Skin of body (tissue), 2 donors: ENCODE results near the gene SNAP47. TPM values are rescaled to one million over a fixed set of nuclear protein-coding genes. Genes with fewer than 3 reads are reported as not detected.

ENCODE experiments used
- DNase-seq: peaks from one replicate; lab custom pipeline; 2025; lab: John Stamatoyannopoulos, UW
- total RNA-seq: library from RNA; depleted of rRNA; stranded (reverse); fragments of >200 nt; gene quantifications from one replicate; pipeline ENCODE4 v1.2.3, GENCODE V29; 2014

SNAP47 gene
- total RNA-seq, 1 donor from 2014 or later = 29.2 TPM

GRCh38 chr1:227795732-227796131, 60.5 kb downstream of the SNAP47 start:
- DNase-seq = no peak

GRCh38 chr1:227796359-227796915, 61.2 kb downstream of the SNAP47 start:
- no peak for DNase-seq

- DNase-seq = no peak
Observed at GRCh38 chr1:227797144-227797543, 61.9 kb downstream of the SNAP47 start.

- no peak for DNase-seq
Observed at GRCh38 chr1:227797625-227798024, 62.4 kb downstream of the SNAP47 start.

GRCh38 chr1:227798078-227798802, 63.0 kb downstream of the SNAP47 start:
- DNase-seq = no peak

- DNase-seq = no peak
Observed at GRCh38 chr1:227799756-227800155, 64.5 kb downstream of the SNAP47 start.

- no peak for DNase-seq
Observed at GRCh38 chr1:227803933-227804332, 68.7 kb downstream of the SNAP47 start.

GRCh38 chr1:227805606-227806197, 70.5 kb downstream of the SNAP47 start:
- no peak for DNase-seq

GRCh38 chr1:227808566-227808965, 73.3 kb downstream of the SNAP47 start:
- DNase-seq = no peak

- DNase-seq = no peak
Observed at GRCh38 chr1:227809026-227809425, 73.8 kb downstream of the SNAP47 start.

- no peak for DNase-seq
Observed at GRCh38 chr1:227813962-227814361, 78.7 kb downstream of the SNAP47 start.

- no peak for DNase-seq
Observed at GRCh38 chr1:227815468-227816409, 80.5 kb downstream of the SNAP47 start, which contains the start of gene PRSS38. PRSS38 (plus strand) TSS chr1:227815675; CDS start chr1:227815717, 42 bp downstream.

- no peak for DNase-seq
Observed at GRCh38 chr1:227816750-227817446, 81.7 kb downstream of the SNAP47 start.

- DNase-seq = no peak
Observed at GRCh38 chr1:227823537-227823936, 88.3 kb downstream of the SNAP47 start.

GRCh38 chr1:227824204-227824603, 89.0 kb downstream of the SNAP47 start:
- no peak for DNase-seq

GRCh38 chr1:227828786-227829185, 93.6 kb downstream of the SNAP47 start:
- no peak for DNase-seq

Other genes starting within 250 kb of the SNAP47 start
- gene ZNF678, start 171.9 kb upstream of the SNAP47 start, total RNA-seq = 27.2 TPM
- 13.1 TPM for gene JMJD4, start 133 bp upstream of the SNAP47 start, total RNA-seq
- gene PRSS38, start 80.2 kb downstream of the SNAP47 start, total RNA-seq = not detected
- 1.5 TPM for gene WNT9A, start 212.5 kb downstream of the SNAP47 start, total RNA-seq